Lung (tissue), 12 donors: Measurements from ENCODE around the gene ATP5ME. TPM values are rescaled to one million over a fixed set of nuclear protein-coding genes. Genes with fewer than 3 reads are reported as not detected.

Experiments used
- ATAC-seq: fragments of 200-7000 bp; cut with Tn5 transposase; one replicate; pipeline ENCODE4 v1.9.1; 2020; ENCODE audit warnings: moderate number of reproducible peaks; ENCODE audit not compliant: insufficient read depth, low FRiP score
- DNase-seq, 3 donors: peaks; one replicate each; pipeline ENCODE4 v3.0.0-alpha.2; 2013 to 2017
- H3K27ac ChIP-seq, 2 donors: one replicate each; pipeline ENCODE4 v1.5.1; 2013; ENCODE audit warnings: mild to moderate bottlenecking in 2 of 2, moderate library complexity in 2 of 2, control low read depth in 1 of 2, inconsistent platforms in 1 of 2, low read depth in 1 of 2, low read length in 1 of 2
- H3K27me3 ChIP-seq, 3 donors: one replicate each; pipeline ENCODE4 v1.5.1; 2013; ENCODE audit warnings: low read length in 2 of 3; ENCODE audit not compliant: control insufficient read depth in 3 of 3, insufficient read depth in 3 of 3
- H3K36me3 ChIP-seq, 4 donors: one replicate each; pipeline ENCODE4 v1.5.1; 2013; ENCODE audit warnings: low read length in 4 of 4, mild to moderate bottlenecking in 1 of 4, moderate library complexity in 1 of 4; ENCODE audit not compliant: control insufficient read depth in 4 of 4, insufficient read depth in 4 of 4
- H3K4me1 ChIP-seq, 5 donors: one replicate each; pipeline ENCODE4 v1.5.1; 2013; ENCODE audit warnings: low read length in 5 of 5, mild to moderate bottlenecking in 2 of 5, moderate library complexity in 1 of 5; ENCODE audit not compliant: control insufficient read depth in 5 of 5, insufficient read depth in 5 of 5
- H3K4me3 ChIP-seq: one replicate; pipeline ENCODE4 v1.5.1; 2013; ENCODE audit warnings: mild to moderate bottlenecking, control low read depth, moderate library complexity
- H3K9ac ChIP-seq, 2 donors: one replicate each; pipeline ENCODE4 v1.5.1; 2013; ENCODE audit warnings: low read length in 2 of 2, control low read depth in 1 of 2; ENCODE audit not compliant: insufficient read depth in 1 of 2
- H3K9me3 ChIP-seq, 4 donors: one replicate each; pipeline ENCODE4 v1.5.1; 2013; ENCODE audit warnings: low read length in 3 of 4, mild to moderate bottlenecking in 1 of 4, moderate library complexity in 1 of 4; ENCODE audit not compliant: control insufficient read depth in 4 of 4, insufficient read depth in 3 of 4
- CTCF ChIP-seq: IDR thresholded peaks from 2 replicates; pipeline ENCODE4 v1.5.1; 2012; ENCODE audit warnings: mild to moderate bottlenecking; ENCODE audit errors: control extremely low read depth, extremely low read depth
- WGBS, 2 donors: extraction: QIAGEN DNeasy Blood & Tissue Kit; methylation state at CpG; one replicate each; pipeline ENCODE4 v1.1.7; 2013; 5-methylcytosine and 5-hydroxymethylcytosine counted together
- polyA plus RNA-seq, 2 donors: library from polyadenylated mRNA; stranded (reverse); fragments of 200-250 nt; gene quantifications; one replicate each; pipeline ENCODE4 v1.2.1, GENCODE V29; 2013
- total RNA-seq, 2 donors: library from RNA; depleted of rRNA in 1 of 2; stranded (reverse); fragments of >200 nt in 1 of 2; gene quantifications; one replicate each; pipeline ENCODE4 v1.2.1, GENCODE V29; 2014 to 2021
- donor health status: control.
- donor health status: control.
- donor health status: Bipolar disorder and iron deficiency.
- donor health status: healthy.
- donor health status: DM: yes; HTN: yes; CAD: no.

ATP5ME gene
- total and polyA plus RNA-seq, 4 donors, result 161 to 997 (median 262) TPM

GRCh38 chr4:678331-679103, 4.4 kb upstream of the ATP5ME start:
- H3K36me3 ChIP-seq, result no peaks in the 10 kb centered on the region
- no peak for TF ChIP-seq CTCF
- DNase-seq (no peak), ATAC-seq (no peak)
- no peak overlapping the region for H3K4me3 ChIP-seq
- WGBS, 2 donors, result 77 to 83% methylated on average over 14 of the region's 14 CpGs
- H3K27ac ChIP-seq, result no peak overlapping the region
- H3K4me1 ChIP-seq, result peaks cover 0 to 21% (median 8%) of the 10 kb centered on the region in 5 donors
- H3K9ac ChIP-seq, result no peak overlapping the region
- H3K9me3 ChIP-seq, result no peaks in the 10 kb centered on the region
- no peaks in the 10 kb centered on the region for H3K27me3 ChIP-seq

- H3K9ac ChIP-seq, result no peak overlapping the region
- ATAC-seq, result no peak
Observed at GRCh38 chr4:677431-678293, 3.6 kb upstream of the ATP5ME start.

GRCh38 chr4:676871-677235, 2.8 kb upstream of the ATP5ME start:
- ATAC-seq, result no peak
- no peaks in the 10 kb centered on the region for H3K9me3 ChIP-seq
- H3K4me1 ChIP-seq, result peaks cover 4 to 23% (median 12%) of the 10 kb centered on the region in 5 donors
- no peak for TF ChIP-seq CTCF
- no peak overlapping the region for H3K9ac ChIP-seq
- peaks cover 6 to 9% (median 7%) of the 10 kb centered on the region in 4 donors for H3K36me3 ChIP-seq
- no peaks in the 10 kb centered on the region for H3K27me3 ChIP-seq
- no peak for DNase-seq
- WGBS, 2 donors, result 84 to 91% methylated on average over 8 of the region's 8 CpGs
- no peak overlapping the region for H3K4me3 ChIP-seq
- H3K27ac ChIP-seq, result no peak overlapping the region

More at GRCh38 chr4:677431-678293, 3.6 kb upstream of the ATP5ME start:
- 74 to 85% methylated on average over 26 of the region's 26 CpGs for WGBS, 2 donors
- TF ChIP-seq CTCF, result no peak
- peaks cover 4 to 23% (median 12%) of the 10 kb centered on the region in 5 donors for H3K4me1 ChIP-seq
- H3K27ac ChIP-seq, result no peak overlapping the region
- H3K36me3 ChIP-seq, result peaks cover 0 to 1% (median 0%) of the 10 kb centered on the region in 4 donors
- H3K9me3 ChIP-seq, result no peaks in the 10 kb centered on the region
- H3K4me3 ChIP-seq, result no peak overlapping the region
- H3K27me3 ChIP-seq, result no peaks in the 10 kb centered on the region
- DNase-seq, result no peak
